Activated CD8-positive, alpha-beta memory T cell treated with anti-CD3 and anti-CD28 coated beads, Interleukin-2, amount 50 U/mL, for 4 hours (primary cell): ENCODE measurements around the gene PPARD.
"Not testable (repeated sequence)": the region's sequence is repeated elsewhere in the genome, so short reads cannot be mapped to it uniquely, and the experiment has no call there.

ENCODE experiments used
- DNase-seq: peaks from one replicate; pipeline ENCODE4 v3.0.0-alpha.2; 2020

The PPARD gene

DNA sequence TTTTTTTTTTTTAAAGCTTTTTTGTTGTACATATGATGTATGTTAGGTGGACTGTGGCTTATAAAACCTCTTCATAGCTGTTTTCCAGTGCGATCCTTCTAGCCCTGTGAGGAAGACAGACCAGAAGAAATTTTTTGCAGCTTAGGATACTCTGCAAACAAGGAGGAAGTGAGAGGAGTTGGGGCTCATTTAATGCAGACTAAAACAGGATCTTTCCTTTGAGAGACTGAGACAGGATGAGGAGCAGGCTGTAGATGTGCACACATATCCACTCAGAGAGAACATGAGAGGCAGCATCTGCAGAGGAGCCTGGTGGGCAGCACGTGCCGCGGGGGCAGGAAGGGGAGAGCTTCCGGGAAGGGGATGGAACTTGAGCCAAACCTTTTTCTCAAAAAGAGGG, 45.7 kb downstream of the PPARD start:
- no peak for DNase-seq

DNA sequence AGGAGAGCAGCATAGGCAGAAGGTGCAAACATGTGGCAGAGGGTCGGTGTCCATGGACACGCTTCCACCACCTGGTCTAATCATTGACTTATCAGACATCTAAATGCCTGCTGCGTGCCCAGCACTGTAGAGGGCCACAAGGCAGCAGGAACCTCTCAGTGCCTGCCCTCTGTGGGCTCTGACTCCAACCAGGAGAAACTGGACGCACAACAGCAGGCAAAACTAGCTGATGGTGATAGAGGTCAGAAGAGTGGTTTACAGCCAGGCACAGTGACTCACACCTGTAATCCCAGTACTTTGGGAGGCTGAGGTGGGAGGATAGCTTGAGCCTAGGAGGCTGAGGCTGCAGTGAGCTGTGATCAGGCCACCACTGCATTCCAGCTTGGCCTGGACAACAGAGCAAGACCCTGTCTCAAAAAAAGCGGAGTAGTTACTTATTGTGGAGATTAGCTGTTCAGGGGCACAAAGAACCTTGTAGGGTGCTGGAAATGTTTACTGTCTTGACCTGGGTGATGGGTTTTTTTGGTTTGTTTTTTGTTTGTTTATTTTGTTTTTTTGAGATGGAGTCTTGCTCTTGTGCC, 46.5 kb downstream of the PPARD start:
- no peak for DNase-seq

DNA sequence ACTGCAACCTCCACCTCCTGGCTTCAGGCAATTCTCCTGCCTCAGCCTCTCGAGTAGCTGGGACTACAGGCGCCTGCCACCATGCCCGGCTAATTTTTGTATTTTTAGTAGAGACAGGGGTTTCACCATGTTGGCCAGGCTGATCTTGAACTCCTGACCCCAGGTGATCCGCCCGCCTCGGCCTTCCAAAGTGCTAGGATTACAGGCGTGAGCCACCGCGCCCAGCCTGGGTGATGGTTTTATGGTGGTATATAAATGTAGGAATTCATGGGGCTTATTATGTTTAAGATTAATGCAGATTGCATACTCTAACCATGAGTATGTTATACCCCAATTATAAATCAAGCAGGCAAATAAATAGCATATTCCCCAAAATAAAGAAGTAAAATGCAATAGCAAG, 47.0 kb downstream of the PPARD start:
- not testable (repeated sequence) for DNase-seq

DNA sequence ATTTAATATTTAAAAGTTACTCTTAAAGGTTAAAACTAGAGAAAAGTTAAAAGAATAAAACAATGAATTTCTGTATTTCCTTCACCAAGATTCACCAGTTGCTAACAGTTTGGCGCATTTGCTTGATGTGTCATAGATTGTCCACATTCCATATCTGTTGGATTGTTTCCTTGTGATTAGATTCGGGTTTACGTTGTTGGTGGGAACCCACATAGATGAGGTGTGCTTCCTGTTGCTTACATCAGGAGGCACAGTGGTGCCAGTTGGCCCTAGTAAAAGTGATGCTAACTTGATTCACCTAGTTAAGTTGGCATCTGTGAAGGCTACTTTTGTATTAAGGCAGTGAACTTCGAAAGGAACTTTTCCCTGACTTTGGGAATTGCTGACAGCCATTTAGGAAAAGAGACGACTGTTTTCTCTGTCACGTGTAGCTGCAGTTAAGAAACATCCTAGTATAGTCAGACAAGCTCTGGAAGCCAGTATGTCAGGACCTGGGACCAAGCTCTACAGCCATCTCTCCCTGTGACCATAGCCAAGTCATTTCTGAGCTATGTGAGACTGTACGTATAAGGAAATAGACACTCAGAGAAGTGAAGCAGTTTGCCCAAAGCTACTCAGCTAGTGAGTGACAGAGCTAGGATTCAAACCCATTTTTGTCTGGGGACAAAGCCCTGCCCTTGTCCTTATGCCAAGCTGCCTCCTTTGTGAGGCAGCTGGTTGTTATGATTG, 49.0 kb downstream of the PPARD start:
- DNase-seq, result no peak

DNA sequence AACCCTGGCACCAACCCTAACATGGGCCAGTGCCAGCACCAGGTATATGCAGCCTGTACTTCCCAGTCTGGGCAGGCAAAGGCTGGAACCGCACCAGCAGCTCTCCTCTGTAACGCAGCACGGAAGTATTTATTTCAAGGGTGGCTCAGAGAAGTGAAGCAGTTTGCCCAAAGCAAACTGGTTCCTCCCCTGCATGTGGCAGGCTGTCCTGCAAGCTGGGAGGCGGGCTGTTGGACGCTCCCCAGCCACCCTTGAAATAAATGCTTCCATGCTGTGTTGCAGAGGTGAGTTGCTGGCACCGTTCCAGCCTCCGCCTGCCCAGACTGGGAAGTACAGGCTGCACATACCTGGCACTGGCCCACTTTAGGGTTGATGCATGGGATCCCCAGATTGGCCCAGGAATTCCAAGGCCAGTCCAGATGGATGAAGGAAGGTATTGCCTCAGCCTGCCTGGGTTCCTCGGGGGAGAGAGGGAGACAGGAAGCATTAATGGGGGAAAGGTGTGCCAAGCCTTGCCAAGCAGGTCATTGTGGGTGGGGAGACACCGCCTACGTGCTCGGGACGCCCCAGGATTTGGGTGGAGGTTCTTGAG, 49.8 kb downstream of the PPARD start:
- DNase-seq, result no peak

DNA sequence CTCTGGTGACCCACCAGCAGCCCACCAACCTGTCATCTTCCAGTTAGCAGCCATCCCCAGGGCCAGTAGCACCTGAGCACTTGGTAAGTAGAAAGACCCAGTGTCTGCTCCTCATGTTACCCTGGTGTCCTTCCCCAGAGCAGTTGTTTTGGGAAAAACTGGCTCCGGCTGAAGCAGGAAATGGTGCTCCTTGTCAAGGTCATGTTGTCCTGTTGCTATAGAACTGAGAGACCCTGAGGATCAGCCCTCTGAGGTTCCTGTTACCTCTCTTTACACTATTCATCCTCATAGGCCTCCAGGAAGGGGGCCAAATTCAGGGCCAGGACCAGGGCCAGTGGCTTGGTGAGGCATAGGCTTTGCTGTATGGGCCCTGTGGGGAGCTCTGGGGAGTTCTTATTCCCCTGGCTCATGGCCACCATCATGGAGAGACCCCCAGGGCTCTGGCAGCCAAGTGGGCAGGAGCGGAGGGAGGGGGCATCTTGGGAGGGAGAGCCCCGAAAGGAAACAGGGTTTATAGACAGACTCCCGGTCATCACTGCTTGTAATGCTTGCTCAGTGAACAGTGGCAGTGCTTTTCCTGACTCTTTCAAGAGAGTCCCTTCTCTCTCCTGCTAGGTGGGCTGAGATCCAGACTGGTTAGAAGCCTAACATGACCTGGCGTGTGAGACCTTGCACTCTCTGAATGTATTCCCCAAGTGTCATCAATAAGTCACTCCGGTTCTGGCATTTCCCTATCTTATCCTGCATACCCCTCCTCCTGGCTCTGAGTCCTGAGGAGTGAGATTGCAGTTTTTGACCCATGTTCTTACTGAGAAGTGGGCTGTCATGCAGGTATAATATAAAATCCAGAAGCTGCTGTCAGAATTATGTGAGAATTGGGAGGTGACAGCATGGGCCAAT, 50.7 kb downstream of the PPARD start:
- no peak for DNase-seq

DNA sequence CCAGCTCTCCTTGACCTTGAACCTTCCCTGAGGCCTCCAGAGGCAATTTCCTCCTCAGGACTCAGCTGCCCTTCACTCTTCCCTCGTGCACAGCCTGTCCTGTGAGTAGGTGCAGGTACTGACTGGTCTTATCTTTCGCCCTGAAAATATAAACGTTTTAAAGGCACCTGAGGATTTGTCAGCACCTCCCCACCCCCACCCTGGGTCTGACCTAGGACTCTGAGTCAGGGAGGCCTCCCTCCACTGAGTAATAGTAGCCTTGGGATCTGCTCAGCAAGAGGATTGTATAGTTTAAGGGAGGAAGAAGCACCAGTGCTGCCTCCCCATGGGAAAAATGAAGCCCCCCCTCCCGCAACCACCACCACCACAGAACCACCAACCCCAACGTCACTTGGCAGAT, 54.6 kb downstream of the PPARD start:
- DNase-seq, result no peak

DNA sequence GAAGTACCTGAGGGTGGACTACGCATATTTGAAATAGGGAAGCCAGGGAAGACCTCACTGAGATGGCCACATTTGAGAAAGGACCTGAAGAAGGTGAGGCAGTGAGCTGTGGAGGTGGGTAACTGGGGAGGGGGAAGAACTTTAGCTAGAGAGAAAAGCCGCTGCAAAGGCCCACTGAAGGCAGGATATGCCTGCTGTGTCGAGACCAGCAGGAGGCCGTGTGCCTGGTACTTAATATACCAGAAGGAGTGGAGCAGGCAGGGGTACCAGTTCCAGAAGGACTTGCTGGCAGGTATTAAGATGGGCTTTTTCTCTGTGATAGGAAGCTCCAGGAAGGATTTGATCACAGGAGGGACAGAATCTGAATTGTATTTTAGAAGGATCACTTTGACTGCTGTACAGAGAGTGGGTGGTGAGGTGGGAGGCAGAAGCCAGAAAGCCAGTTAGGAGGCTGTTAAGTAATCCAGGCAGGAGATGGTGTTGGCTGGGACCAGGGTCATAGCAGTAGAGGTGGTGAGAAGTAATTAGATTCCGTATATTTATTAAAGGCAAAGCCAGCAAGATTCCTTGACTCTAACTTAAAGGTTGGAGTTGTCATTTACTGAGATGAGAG, 55.6 kb downstream of the PPARD start:
- no peak for DNase-seq

DNA sequence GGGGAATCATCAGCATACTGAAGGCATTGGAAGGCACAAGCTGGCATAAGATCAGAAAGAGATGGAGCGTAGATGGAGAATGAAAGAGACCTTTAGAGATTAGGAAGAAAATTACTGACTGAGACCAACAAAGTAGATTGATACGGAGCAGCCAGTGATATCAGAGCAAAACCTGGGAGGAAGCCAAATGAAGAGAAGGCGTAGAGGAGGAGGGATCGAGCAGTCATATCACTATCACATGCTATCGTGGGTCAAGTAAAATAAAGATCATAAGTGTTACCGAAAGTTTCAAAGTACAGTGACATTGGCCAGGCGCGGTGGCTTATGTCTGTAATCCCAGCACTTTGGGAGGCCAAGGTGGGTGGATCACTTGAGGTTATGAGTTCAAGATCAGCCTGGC, 56.2 kb downstream of the PPARD start:
- no peak for DNase-seq

DNA sequence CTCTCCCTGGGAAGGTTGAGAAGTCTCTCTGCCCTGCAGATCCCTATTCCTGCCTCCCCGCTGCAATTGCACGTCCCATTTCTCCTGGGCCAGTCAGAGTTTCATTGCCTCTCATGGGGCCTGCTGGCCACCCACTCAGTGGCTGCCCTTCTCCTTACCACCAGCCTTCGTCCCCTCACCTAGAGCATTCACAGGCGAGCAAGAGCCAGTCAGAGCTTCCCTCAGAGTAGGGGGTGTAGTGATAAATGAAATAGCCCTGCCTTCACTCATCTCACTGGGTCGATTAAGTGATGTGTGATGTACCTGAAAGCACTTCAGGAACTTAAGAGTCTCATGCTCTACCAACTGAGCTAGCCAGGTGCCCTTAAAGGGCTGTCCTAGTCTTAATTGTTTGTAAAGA, 57.8 kb downstream of the PPARD start:
- no peak for DNase-seq

DNA sequence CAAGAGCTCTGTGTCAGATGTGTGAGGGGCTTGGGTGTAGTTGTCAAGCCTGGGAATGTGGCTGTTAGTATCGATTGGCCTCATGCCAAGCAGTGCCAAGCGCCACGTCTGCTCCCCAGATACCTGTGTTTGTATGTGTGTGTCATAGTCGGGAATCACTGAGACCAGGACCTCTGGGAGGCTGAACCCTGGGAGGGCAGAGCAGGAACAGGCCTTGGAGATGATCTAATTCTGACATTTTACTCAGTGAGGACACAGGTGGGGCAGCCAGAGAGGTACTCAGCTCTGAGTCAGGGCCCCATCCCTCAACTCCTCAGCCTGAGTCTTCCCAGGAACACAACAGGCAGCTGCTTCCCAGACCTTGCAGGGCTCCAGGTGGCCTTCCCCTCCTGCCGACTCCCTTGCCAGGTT, 58.5 kb downstream of the PPARD start:
- DNase-seq, result no peak

DNA sequence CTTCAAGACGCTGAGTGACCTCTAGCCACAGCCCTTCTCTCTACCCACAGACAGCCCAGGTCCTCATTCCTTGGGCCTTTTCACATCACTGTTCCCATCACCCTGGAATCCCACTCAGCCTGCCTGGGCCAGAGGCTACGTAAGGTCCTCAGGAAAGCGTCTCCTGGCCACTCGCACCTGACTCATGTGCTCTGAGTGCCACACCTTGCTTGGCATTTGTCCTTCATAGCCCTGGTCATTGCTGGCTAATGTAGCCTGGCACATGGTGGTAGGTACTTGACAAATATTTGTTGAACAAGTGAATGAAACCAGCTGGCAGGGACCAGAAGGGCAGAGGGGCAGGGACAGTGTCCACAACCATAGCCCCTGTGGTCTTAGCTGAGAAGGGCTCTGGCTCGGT, 59.2 kb downstream of the PPARD start:
- DNase-seq, result no peak

DNA sequence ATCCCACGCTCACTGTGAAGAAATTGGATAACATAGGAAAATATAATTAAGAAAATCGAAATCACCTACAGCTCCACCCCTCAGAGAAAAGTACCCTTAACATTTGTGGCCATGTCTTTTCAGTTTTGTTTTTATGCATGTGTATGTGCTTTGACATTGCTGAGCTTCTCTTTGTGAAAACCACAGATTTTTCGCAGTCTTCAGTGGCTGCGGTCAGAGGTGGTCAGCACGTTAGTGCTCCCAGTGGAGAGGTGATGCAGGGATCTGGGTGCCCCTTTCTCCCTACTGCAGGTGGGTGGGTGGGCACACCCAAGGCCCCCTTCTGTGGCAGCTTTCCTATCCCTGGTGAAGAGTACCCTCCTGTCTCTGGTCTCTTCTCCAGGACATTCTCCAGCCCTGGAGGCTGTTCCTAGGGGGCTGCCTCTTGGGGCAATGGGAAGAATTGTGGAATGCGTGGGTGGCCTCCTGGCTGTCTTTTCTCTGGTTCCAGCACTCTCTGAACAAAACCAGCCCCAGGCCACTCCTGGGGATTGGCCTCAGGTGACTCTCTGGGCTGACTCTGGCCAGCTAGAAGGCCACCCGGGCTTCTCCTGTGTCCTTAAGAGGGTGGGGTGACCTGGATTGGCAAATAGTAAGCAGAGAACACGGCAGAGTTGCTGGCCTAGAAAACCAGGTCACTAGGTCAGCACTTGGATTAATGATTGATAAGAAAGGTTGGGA, 59.9 kb downstream of the PPARD start:
- DNase-seq, result no peak

DNA sequence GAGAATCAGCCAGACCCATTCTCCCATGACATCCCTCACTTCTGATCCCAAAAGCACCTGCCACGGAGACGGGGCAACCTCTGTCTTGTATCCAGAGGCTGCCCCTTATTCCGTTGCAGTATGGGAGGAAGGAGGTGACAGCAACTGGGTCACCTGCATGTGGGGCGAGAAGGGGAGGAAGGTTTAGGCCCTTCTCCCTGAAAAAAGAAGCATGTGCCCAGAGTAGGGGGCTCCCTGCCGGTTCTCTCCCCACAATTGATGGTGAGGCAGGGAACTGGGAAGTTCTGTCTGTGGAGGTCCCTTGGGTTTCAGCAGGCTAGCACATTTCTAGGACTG, 60.5 kb downstream of the PPARD start:
- DNase-seq, result no peak

DNA sequence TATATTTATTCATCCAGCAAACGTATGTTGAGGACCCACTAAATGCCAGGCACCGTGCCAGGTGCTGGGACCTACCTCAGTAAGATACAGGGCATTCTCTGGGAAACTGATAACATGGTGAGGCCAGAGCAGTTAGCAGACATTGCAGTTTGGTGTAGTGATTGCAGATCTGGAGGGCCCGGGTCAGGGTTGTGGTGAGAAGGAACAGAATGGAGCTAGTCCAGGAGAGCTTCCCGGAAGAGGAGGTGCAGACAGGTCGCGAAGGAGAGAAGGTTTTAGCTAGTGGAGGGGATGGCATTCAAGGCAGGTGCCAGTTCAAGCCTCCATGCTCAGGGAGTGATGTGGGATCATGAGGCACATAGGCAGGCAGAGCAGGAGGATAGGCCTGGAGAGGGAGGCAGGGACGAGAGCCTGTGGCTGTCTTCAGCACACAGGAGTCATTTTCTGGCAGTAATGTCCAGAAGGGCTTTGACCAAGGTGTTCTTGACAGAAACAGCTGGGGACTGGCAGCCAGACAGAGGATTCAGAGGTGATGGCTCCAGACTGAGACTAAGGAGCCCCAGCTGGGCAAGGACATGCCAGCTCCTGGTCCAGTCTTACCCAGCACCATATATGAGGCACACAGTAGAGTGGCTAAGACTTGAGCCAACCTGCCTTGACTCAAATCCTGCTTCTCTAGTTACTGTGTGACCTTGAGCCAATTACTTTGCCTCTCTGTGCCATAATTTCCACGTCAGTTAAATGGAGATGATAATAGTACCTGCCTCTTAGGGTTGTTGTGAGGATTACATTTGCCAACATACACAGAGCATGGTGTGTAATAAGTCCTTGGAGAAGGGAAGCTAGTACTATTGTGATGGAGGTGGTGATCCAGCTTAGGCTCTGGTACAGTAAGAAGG, 61.4 kb downstream of the PPARD start:
- DNase-seq, result no peak

DNA sequence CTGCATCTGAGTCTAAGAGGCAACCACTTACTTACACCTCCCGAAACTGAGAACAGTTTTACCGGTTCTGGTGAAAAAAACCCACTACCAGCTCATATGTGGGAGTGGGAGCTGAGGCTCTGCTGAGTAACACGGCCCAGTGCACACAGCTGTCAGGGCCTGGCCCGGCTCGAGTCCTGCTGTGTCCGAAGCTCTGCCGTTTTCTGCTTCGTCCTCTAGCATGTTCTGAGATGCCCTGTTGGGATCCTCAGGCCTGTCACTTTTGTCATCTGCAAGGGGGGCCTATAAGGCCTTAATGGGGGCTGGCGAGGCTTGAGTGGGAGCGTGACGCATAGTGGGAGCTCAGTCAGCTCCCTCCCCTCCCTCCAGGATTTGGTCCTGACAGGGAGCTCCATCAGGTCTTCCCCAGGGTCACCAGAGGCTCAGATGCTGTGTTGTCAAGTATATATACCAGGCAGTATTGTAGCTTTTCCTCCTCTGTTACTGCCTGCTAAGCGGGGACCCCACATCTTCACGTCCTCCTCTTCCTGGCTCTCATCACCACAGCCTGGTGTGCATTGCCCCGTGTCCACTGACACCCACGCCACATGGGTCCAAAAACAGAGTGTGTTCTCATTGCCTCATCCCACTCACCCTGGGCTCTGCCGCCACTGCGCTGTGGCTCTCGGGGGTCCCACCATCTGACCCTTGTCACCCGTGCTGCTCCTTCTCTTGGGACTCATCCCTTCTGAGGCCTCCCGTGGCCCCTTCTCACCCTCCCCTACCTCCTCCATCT, 64.5 kb downstream of the PPARD start:
- no peak for DNase-seq

DNA sequence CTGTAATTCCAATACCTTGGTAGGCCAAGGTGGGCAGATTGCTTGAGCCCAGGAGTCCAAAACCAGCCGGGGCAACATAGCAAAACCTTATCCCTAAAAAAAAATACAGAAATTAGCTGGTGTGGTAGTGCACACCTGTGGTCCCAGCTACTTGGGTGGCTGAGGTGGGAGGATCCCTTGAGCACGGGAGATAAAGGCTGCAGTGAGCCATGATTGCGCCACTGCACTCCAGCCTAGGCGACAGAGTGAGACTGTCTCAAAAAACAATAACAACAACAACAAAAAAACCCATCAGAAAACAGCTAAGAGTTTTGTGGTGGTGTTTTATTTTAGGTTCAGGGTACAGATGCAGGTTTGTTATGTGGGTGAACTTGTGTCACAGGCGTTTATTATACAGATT, 66.9 kb downstream of the PPARD start:
- no peak for DNase-seq

DNA sequence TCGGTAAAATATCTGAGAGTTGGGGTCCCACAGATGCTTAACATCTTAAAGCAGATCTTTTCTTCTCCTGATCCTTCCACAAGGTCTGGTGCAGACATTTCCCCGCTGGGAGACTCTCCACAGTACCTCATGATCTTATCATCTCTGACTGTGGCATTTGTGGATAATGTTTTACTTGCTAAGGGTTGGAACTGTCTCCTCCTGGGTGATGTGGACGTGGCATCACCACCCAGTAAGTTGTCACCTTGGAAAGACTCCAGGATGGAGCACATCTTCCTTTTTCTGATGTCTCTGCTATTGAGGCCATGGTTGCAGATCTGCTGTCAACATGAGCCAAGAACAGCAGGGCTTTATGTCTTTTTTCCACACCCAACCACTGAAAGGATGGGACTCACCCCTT, 67.8 kb downstream of the PPARD start:
- DNase-seq, result no peak

DNA sequence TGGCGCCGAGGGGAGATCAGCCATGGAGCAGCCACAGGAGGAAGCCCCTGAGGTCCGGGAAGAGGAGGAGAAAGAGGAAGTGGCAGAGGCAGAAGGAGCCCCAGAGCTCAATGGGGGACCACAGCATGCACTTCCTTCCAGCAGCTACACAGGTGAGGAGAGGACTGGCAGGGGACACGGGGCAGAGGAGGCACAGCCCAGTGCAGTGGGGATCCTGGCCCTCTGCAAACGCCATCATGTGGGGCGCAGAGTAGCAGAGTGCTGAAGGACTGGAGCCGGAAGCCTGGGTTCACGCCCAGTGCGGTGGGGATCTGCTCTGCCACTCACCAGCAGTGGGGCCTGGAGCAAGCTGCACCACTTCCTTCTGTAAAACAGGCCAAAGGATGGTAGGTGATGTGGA, 68.7 kb downstream of the PPARD start:
- DNase-seq, result no peak

DNA sequence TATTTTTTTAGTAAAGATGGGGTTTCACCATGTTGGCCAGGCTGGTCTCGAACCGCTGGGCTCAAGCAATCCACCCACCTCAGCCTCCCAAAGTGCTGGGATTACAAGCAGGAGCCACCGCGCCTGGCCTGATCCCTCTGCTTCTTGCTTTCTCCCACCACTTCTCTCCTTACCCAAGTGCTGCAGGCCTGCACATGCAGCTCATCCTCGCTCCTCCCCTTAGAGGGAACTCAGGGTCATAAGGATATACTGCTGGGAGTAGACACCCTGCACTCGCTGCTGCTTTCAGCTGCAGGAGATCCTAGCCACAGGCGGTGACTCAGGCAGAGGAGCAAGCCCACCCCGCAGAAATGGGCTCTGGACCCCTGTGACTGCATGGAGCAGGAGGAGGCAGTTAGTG, 69.7 kb downstream of the PPARD start:
- no peak for DNase-seq

DNA sequence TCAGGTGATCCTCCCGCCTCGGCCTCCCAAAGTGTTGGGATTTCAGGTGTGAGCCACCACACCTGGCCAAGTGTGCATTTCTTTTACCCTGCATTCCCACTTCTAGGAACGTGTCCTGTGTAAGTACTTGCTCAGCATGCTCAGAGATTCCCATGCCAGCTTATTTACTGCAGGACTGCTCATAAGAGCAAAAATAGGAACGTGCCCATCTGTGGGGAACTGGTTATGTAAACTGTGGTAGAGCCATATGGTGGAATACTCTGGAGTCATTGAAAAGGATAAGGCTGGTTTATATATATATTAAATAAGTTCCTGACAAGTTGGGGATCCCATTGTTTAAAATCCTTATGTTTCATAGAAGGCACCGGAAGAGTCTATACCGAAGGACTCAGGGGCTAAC, 71.6 kb downstream of the PPARD start:
- DNase-seq, result no peak
